Fibroblast of skin of left quadriceps (primary cell): ENCODE measurements around the gene NHERF2.

ENCODE experiments used
- DNase-seq, 2 experiments: peaks; one replicate each; pipeline ENCODE4 v3.0.0-alpha.2; 2013; ENCODE audit warnings: low read depth in 2 of 2

Gene NHERF2

GRCh38 chr16:2061023-2061422 is 34.3 kb downstream of the NHERF2 start:
- no peak for DNase-seq

- DNase-seq: no peak
Measured at GRCh38 chr16:2061526-2061925, 34.8 kb downstream of the NHERF2 start.

GRCh38 chr16:2062801-2063200 is 36.1 kb downstream of the NHERF2 start:
- no peak for DNase-seq

GRCh38 chr16:2063861-2064260 is 37.2 kb downstream of the NHERF2 start:
- DNase-seq: no peak

- DNase-seq: no peak
Measured at GRCh38 chr16:2064368-2064945, 37.8 kb downstream of the NHERF2 start.

- DNase-seq: no peak
Measured at GRCh38 chr16:2066139-2066538, 39.4 kb downstream of the NHERF2 start.

GRCh38 chr16:2070576-2071453 is 44.1 kb downstream of the NHERF2 start:
- DNase-seq: no peak

GRCh38 chr16:2071454-2072202 is 44.9 kb downstream of the NHERF2 start:
- DNase-seq: no peak

- no peak for DNase-seq
Measured at GRCh38 chr16:2072926-2073325, 46.2 kb downstream of the NHERF2 start.

GRCh38 chr16:2074071-2074470 is 47.4 kb downstream of the NHERF2 start:
- no peak for DNase-seq

- DNase-seq: no peak
Measured at GRCh38 chr16:2075631-2076030, 48.9 kb downstream of the NHERF2 start.

- no peak for DNase-seq
Measured at GRCh38 chr16:2076072-2076865, 49.6 kb downstream of the NHERF2 start.

GRCh38 chr16:2077016-2077415 is 50.3 kb downstream of the NHERF2 start:
- no peak for DNase-seq

- no peak for DNase-seq
Measured at GRCh38 chr16:2077696-2078095, 51.0 kb downstream of the NHERF2 start.

- DNase-seq: no peak
Measured at GRCh38 chr16:2078096-2078495, 51.4 kb downstream of the NHERF2 start.

- DNase-seq: no peak
Measured at GRCh38 chr16:2078691-2079090, 52.0 kb downstream of the NHERF2 start.

- DNase-seq: no peak
Measured at GRCh38 chr16:2079311-2079800, 52.7 kb downstream of the NHERF2 start.

GRCh38 chr16:2079991-2080390 is 53.3 kb downstream of the NHERF2 start:
- no peak for DNase-seq

GRCh38 chr16:2081201-2082084 is 54.7 kb downstream of the NHERF2 start:
- no peak for DNase-seq

- DNase-seq: no peak
Measured at GRCh38 chr16:2082171-2082982, 55.7 kb downstream of the NHERF2 start.
